Myocyte (in vitro differentiated cells): ENCODE measurements around the gene UNC5A. TPM values are rescaled to one million over a fixed set of nuclear protein-coding genes. Genes with fewer than 3 reads are reported as not detected.

Experiments used
- DNase-seq: peaks from one replicate; pipeline ENCODE4 v3.0.0-alpha.2; 2012; ENCODE audit warnings: low read depth
- total RNA-seq: library from RNA; depleted of rRNA; stranded (reverse); fragments of >200 nt; gene quantifications from 2 replicates; pipeline ENCODE4 v1.2.3, GENCODE V29; 2014

UNC5A gene
- total RNA-seq, 1 donor from 2014 or later = 0.21 TPM

GRCh38 chr5:176891331-176891958 lies 81.1 kb downstream of the UNC5A start:
- DNase-seq = no peak

GRCh38 chr5:176892663-176893062 lies 82.3 kb downstream of the UNC5A start:
- no peak for DNase-seq

DNA sequence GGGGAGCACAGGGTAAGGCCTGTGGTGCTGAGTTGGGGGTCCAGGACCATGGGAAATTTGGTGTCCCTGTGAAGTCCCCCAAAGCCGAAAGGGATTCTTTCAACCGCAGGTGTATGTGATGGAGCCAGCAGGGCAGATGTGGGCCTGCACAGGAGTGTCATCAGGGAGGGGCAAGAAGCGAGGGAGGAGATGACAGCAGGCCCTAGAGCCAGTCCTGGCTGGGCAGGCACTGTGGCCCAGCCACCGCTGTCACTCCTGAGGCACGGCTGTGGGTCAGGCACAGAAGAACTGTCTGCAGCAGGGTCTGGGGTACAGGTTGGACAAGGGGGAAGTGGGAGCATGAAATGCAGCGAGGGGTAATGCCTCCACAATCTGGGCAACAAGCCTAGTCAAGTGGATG lies 83.9 kb downstream of the UNC5A start:
- DNase-seq = no peak

GRCh38 chr5:176895831-176896230 lies 85.5 kb downstream of the UNC5A start:
- no peak for DNase-seq

GRCh38 chr5:176897263-176897662 lies 86.9 kb downstream of the UNC5A start:
- DNase-seq = no peak

DNA sequence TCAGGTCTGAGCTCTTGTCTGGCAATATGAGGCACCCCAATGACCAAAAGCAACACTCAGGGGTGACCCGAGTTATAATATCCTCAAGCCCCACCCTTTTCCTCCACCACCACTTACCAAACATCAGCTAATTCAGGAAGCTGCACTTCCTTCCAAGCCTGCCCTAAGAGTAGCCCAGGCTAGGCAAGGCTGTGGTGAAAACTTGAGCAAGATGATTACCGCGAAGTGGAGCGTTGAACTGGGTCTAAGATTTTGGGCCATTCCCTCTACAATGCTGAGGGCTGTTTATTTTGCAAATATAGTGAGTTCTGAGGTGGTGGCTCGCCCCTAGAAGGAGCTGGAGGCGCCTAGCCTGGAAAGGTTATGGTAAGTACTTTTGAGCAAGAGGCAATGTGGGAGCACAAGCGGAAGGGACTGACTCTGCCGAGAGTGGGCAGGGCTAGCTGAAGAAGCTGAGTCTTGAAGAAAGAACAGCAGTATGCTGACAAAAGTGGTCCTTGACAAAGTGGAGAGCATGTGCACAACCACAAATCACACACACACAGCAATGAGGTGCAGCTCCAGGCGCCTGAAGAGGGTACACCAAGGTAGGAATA lies 89.0 kb downstream of the UNC5A start, which contains the start of gene HK3:
TSS of gene HK3 (minus strand) at position 51 of the 596 bp plus-strand sequence. CDS start 3,187 bp downstream, outside the sequence.
- no peak for DNase-seq

GRCh38 chr5:176899946-176900779 lies 89.8 kb downstream of the UNC5A start:
- DNase-seq = peak; percentile 92

- no peak for DNase-seq
Measured at GRCh38 chr5:176900780-176901204, 90.4 kb downstream of the UNC5A start.

DNA sequence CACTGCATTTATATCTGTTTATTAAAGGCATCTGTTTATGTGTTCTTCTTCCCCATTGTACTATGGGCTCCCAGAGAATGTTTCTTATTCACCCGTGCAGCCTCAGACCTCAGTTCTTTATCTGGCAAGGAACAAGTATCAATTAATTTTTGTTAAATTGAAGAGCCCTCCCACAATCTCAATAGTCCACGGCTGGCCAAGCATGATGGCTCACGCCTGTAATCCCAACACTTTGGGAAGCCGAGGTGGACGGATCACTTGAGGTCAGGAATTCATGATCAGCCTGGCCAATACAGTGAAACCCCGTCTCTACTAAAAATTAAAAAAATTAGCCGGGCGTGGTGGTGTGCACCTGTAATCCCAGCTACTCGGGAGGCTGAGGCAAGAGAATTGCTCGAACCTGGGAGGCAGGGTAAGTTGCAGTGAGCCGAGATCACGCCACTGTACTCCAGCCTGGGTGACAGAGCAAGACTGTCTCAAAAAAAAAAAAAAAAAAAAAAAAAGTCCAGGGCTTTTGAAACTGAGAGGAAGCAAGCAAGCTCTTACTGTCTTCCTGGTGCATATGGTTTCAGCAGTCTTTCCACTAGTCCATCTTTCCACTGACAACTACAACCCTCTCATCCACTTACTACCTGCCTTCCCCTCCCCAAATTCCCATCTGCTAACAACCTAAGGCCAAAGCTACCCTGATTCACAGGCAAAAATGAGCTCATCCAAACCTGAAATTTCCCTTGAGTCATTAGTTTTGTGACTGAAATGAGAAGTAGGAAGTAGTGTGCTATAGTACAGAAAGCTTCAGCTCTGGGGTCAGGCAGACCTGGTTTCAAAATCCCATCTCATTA lies 91.1 kb downstream of the UNC5A start:
- DNase-seq = no peak

DNA sequence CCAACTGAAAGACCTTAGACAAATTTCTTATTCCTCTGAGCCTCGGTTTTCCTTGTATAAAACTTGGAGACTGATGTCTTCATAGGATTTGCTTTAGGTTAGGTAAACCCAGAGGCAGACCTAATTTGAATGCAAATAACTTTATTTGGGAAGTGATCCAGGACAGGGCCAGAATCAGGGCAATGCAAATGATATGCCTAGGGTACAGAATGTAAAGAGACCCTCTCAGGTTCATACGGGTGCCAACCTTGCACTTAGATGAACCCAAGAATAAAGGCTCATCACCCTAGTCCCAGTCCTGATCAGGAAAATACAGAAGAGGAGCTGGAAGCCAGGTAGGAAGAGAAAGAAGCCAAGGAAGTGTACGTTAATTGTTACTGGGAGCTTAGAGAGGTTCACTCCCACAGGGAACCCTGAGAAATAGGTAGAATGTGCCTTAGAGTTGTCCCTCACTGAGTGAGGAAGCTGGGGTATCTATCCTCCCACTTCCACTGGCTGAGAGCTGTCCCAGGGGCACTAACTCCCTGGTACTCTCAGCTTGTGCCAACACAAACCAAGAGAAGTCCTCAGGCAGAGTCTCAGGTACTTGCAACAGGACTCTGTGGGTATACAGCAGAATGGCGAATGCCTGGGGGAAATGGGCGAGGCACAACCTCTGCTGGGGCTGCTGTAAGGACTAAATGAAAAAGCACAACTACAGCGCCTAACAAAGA lies 91.9 kb downstream of the UNC5A start:
- DNase-seq = no peak

DNA sequence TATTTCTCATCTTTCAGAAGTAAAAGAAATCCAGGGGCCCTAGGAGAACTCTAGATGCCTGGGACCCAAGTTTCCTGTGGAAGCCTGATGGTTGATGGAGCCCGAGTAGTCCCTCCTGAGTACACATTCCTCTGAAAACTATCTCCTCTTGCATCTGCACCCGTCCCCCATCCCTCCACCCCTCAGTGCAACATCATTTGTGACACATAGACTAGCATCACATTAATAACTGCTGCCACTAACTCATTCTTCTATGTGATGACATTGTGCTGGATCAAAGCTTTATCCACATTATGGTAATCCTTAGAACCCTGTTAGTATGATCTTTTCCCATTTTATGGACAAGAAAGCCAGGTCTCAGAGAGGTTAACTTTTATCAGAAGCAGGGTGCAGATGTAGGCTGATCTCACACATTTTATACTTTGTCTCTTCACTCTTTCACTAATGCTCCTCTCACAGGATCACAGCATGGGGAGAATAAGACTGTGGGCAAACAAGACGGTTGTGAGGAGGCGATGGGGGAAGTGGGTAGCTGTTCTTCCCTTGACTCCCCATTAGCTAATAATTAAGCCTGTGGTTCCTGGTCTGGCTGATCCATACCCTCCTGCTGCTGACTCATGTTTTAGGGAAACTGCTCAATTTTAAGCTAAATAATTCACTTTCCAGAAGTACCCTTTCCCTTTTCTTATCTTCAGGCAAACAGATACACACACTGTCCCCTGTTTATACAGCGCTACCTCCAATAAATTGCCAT lies 92.7 kb downstream of the UNC5A start:
- DNase-seq = no peak

GRCh38 chr5:176904276-176904675 lies 93.9 kb downstream of the UNC5A start:
- peak; percentile 3 for DNase-seq

- DNase-seq = no peak
Measured at GRCh38 chr5:176906126-176906525, 95.8 kb downstream of the UNC5A start.

DNA sequence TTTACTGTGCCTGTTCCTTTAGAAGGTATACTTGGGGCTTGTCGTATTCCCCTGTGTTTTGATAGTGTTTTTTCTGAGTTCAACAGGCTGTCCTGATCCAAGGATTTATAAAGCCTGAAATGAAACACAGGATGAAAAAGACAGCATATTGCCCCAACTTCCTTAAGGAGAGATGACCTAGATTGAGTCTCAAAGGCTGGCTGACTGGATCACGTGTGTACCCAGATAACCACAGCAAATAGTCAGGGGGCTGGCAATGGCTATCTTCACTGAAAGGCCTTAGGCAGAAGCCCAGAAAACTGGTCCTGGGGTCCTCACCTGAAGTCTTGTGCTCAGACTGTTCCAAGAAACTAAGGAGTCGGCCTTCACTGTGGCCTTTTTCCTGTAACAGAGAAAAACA lies 96.4 kb downstream of the UNC5A start:
- DNase-seq = no peak

- DNase-seq = no peak
Measured at GRCh38 chr5:176908675-176909368, 98.5 kb downstream of the UNC5A start.

DNA sequence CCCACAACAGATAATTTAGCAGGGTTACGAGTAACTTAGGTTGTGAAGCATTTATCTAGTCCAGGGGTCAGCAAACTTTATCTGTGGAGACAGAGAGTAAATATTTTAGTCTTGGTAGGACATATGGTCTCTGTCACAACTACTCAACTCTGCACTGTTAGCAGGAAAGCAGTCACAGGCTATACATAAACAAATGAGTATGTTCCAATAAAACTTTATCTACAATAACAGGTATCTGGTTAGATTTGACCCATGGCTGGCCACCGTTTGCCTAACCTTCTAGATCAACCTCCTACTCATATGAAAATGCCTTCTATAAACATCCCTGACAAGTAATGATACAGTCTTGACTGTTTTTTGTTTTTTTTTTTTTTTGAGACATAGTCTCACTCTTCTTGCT lies 101.8 kb downstream of the UNC5A start:
- DNase-seq = no peak

DNA sequence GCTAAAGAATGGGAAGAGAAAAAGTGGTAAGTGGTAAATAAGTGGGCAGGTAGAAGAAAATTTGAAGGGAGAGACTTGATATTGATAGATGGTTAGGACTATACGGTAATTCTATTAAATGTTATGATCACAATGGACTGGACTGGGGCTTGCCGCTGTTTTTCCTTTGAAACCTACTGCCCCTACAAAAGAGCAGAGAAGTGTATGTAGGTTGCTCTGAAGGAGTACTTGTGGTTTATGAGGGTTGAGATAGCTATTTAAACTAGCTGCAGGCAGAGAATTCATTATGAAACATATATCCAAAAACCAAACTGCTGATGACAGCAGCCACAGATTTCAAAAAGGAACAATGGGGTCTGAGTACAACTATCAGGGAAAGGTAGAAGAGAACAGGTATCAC lies 105.5 kb downstream of the UNC5A start:
- no peak for DNase-seq

GRCh38 chr5:176916337-176916736 lies 106.0 kb downstream of the UNC5A start:
- no peak for DNase-seq

GRCh38 chr5:176918613-176919012 lies 108.3 kb downstream of the UNC5A start:
- DNase-seq = no peak
